ENCODE data around the gene TEX14. TPM values are rescaled to one million over a fixed set of nuclear protein-coding genes. Genes with fewer than 3 reads are reported as not detected.

The TEX14 gene
- polyA plus RNA-seq, 3 donors = 0.44 to 0.73 (median 0.70) TPM

- DNase-seq (ENCODE audit: extremely low read depth in 1 of 11, low read depth in 9 of 11, low spot score in 4 of 11) = no peak
Observed at GRCh38 chr17:58538811-58539409, 152.9 kb downstream of the TEX14 start.

DNA sequence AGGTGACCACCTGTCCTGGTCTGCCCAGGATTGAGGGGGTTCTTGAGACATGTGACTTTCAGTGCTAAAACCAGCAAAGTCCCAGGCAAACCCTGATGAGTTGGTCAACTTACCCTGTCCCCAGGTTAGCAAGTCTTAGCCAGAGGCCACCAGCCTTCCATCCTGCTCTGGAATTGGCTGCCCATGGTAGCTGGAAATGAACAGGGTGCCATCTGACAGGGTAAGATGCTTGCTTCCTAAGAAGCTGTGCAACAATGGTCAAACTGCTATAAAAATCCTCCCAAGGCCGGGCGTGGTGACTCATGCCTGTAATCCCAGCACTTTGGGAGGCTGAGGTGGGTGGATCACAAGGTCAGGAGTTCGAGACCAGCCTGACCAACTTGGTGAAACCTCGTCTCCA, 154.6 kb downstream of the TEX14 start:
- DNase-seq (ENCODE audit: extremely low read depth in 1 of 11, low read depth in 9 of 11, low spot score in 4 of 11) = no peak

DNA sequence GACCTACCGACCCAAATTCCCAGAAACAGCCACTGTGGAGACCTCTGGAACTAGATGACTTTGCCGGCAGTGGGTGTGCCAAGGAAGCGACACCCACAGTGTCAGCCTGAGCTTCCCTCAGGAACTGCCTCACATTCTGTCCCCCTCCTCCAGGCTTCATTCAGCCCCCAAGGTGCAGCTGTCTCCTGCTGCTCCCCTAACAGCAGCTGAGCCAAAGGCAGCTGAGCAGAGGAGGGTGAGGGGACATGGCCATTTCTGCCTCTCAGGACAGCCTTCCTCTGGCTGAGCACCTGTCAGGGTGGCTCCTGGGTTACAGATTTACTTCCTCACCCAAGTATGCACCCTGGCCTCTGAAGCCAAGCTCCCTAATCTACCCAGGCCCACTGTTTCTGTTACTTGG, 155.3 kb downstream of the TEX14 start:
- no peak for DNase-seq (ENCODE audit: extremely low read depth in 1 of 11, low read depth in 9 of 11, low spot score in 4 of 11)

DNA sequence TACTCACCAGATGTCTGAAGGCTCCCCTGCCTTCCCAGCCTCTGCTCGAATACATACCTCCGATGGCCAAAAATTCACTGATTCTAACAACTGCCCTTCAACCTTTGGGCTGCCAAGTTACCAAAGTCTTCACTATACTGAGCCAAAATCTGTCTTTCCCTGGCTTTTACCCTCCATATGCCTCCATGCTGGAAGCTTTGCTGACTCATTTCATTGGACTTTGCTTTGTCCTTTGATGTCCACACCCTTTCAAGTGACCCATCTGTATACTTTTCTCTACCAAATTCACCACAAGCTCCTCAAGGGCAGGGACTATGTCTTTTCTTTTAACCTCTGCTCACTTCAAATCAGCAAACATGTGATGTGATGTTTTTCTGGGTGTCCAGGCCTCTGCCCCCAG, 156.4 kb downstream of the TEX14 start:
- no peak for DNase-seq (ENCODE audit: extremely low read depth in 1 of 11, low read depth in 9 of 11, low spot score in 4 of 11)

DNA sequence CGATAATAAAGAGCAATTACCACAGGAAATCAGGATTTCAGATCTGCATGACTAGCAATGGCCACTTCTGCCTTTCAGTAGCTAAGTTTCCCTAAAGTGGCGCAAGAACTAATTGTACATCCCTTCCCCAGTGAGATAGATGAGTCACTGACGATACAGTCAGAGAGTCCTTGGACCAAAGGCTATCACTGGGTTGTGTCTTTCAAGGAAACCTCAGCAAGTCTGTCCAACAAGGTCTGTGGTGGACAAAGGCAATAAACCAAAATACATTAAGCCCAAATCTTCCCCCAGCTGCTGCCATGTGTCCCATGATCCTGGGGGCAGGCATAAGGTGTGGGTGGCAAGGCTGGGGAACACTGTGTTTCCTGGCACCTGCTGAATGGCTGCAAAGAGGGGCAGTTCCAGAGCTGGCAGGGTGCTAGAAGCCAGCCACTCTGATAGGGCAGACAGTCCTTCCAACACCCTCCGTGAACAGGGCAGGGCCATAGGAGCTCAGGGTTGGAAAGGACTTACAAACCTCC, 156.9 kb downstream of the TEX14 start:
- no peak for DNase-seq (ENCODE audit: extremely low read depth in 1 of 11, low read depth in 9 of 11, low spot score in 4 of 11)

GRCh38 chr17:58534331-58534730, 157.5 kb downstream of the TEX14 start:
- DNase-seq (ENCODE audit: extremely low read depth in 1 of 11, low read depth in 9 of 11, low spot score in 4 of 11) = no peak

DNA sequence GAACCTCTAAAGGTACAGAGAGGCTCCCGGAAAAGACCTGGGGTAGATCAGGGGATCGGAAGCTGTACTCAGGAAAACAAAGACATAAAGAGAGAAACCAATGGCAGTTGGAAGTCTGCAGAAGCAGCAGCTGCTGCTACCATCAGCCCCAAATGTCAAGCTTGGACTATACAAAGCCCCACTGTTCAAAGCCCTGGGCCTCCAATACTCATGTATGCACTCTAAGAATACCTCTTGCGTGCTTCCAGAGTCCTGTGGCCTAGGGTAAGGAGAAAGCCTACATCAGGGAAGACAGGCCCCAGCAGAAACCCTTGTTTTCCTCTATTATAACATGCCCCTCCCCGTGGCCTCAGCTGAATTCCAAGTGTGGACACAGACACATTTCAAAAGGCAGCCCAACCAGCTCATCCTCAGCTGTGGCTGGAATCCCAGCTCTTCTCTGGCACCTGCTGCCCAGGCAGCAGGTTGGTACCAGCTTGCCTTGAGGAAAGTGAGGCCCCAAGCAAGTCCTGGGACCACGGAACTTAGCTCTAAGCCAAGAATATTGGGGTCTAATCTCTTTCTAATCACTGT, 158.1 kb downstream of the TEX14 start:
- no peak for DNase-seq (ENCODE audit: extremely low read depth in 1 of 11, low read depth in 9 of 11, low spot score in 4 of 11)

- no peak for DNase-seq (ENCODE audit: extremely low read depth in 1 of 11, low read depth in 9 of 11, low spot score in 4 of 11)
Observed at GRCh38 chr17:58532555-58532951, 159.3 kb downstream of the TEX14 start.

DNA sequence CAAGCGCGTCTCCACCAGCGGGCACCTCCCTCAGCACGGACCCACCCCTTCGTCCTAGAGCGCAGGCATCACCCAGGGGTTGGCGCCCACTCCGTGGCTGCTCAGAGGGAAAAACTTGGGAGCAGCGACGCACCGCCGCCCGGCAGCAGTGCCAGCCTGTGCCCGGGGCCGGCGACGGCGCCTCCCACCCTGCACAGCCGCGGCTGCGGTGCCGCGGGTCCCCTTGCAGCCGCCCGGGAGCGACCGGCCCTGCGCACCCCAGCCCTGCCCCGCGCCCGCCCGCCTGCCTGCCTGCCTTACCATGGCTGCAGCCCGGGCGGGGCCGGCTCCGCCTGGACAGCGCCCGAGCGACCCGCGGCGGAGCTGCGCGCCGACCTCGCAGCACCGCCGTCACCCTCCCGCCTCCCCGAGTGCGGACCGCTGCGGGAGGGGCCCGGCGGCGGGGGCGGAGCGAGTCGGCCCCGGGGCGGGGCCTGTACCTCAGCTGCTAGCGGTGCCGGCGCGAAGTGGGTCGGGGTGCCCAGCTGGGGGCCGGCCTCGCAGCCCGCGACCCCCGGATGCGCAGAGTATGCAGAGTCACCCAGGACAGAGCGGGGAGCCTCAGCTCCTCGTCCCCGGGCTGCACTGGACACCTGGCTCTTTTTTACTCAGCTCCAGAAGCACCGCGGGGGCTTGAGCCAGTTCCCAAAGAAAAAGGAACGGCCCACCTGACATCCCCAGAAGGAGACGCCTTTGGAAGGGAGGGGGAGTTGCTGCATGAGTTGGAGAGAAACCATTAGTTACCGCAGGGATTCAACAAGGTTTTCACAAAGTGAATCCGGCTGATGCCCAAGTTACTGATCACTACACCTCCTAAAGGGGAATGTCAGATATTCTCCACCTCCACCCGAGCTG, 159.9 kb downstream of the TEX14 start:
- peak in 1 of 11 donors; percentile 39 for DNase-seq (ENCODE audit: extremely low read depth in 1 of 11, low read depth in 9 of 11, low spot score in 4 of 11)

DNA sequence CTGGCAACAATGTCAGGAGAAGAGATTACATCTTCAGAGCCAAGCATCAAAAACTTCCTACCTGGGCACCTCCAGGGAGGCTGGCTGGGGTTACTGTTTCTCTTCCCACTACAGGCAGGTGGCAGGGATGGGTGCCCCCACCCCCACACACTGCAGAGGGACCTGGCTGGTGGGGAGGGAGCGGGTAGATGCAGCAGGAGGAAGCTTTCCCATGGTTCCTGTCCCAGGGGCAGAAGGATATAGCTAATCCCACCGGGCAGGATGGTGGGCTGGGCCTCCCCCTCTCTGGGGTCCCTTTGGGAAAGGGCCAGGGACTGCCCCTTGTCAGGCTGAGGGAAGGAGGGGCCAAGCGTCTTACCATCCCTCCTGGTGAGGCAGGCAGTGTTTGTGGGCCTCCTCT, 160.7 kb downstream of the TEX14 start:
- no peak for DNase-seq (ENCODE audit: extremely low read depth in 1 of 11, low read depth in 9 of 11, low spot score in 4 of 11)

DNA sequence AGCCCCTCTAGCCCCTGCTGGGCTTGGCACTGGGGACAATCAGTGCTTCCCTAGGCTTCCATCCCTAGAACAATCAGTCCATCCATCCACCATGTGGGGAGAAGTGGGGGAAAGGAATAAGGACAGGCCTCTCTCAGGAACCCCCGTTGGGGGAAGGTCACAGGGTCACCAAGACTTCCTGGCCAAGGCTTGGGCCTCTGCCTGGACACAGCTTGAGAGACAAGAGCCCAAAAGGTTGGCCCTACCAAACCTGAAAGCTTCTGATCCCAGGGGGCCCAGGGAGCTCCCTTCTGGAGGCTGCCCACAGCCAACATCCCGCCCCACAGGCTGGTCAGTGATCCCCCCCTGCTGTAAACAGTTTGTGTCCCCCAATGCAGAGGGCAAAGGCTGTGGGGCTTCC, 161.2 kb downstream of the TEX14 start:
- no peak for DNase-seq (ENCODE audit: extremely low read depth in 1 of 11, low read depth in 9 of 11, low spot score in 4 of 11)

DNA sequence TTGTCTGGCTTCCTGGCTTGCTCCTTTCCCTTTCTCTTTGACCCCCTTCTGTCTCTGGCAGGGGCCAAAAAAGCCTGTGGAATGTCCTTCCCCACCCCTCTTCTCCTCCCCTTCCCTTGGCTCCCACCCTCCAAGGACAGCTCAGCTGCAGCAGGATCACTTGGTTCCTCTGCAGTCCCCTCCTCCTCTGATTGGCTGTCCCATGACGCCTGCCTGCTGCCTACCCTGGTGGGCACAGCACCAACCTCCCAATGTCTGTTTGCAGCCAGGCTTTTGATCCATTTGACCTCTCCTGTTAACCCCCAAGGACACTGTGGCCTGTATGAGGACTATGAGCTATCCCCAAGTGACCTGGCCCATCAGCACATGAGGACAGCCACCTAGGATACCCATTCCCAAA, 162.6 kb downstream of the TEX14 start:
- no peak for DNase-seq (ENCODE audit: extremely low read depth in 1 of 11, low read depth in 9 of 11, low spot score in 4 of 11)

- DNase-seq (ENCODE audit: extremely low read depth in 1 of 11, low read depth in 9 of 11, low spot score in 4 of 11) = no peak
Observed at GRCh38 chr17:58528443-58528842, 163.4 kb downstream of the TEX14 start.

GRCh38 chr17:58527949-58528348, 163.9 kb downstream of the TEX14 start:
- no peak for DNase-seq (ENCODE audit: extremely low read depth in 1 of 11, low read depth in 9 of 11, low spot score in 4 of 11)

GRCh38 chr17:58527306-58527705, 164.5 kb downstream of the TEX14 start:
- no peak for DNase-seq (ENCODE audit: extremely low read depth in 1 of 11, low read depth in 9 of 11, low spot score in 4 of 11)

GRCh38 chr17:58525239-58525638, 166.6 kb downstream of the TEX14 start:
- DNase-seq (ENCODE audit: extremely low read depth in 1 of 11, low read depth in 9 of 11, low spot score in 4 of 11) = no peak

DNA sequence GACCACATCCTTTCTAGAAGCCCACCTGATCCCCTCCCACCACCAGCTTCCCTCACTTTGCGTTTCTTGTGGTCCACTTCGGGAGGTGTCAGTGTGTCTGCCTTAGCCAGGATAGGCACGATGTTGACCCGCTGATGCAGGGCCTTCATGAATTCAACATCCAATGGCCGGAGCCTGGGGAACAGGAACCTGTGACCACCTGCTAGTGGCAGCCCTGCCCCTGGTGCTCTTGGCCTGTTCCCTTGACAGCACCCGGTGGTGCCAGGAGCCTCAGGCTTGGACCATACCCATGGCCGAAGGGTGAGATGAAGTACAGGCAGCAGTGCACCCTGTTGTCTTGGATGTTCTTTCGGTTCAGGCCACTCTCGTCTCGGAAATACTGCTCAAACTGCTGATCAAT, 170.2 kb downstream of the TEX14 start:
- DNase-seq (ENCODE audit: extremely low read depth in 1 of 11, low read depth in 9 of 11, low spot score in 4 of 11) = no peak

- DNase-seq (ENCODE audit: extremely low read depth in 1 of 11, low read depth in 9 of 11, low spot score in 4 of 11) = no peak
Observed at GRCh38 chr17:58520843-58521430, 170.9 kb downstream of the TEX14 start.

GRCh38 chr17:58517928-58518609, 173.8 kb downstream of the TEX14 start:
- peak; percentile 97 to 100 (median 100) for DNase-seq (ENCODE audit: extremely low read depth in 1 of 11, low read depth in 9 of 11, low spot score in 4 of 11)
